Measurements from ENCODE around the gene NECAB3.

- TF ChIP-seq CTCF (IDR thresholded peaks at IDR 0.05) (no peak), POLR2A (IDR thresholded peaks at IDR 0.05) (no peak)
Observed at GRCh38 chr20:33664085-33664761, 10.0 kb downstream of the NECAB3 start.
